HEK293 (cell line): ENCODE measurements around the gene TNNI3K.

Experiments used
- CTCF ChIA-PET: fragments of 350-600 bp; formaldehyde crosslinking; extraction: SDS; loops from one replicate; lab custom pipeline; 2021; ENCODE audit warnings: antibody characterized with exemption; lab: Yijun Ruan, JAX
- POLR2A ChIA-PET: fragments of 300-600 bp; formaldehyde crosslinking; extraction: SDS; loops from one replicate; lab custom pipeline; 2020; ENCODE audit warnings: antibody characterized with exemption, inconsistent platforms; lab: Yijun Ruan, JAX
- H3K27ac ChIP-seq: fragments of 200-500 bp; sonication (Bioruptor generic); 2 replicates; pipeline ENCODE4 v1.5.1; 2014; ENCODE audit warnings: low read depth, low read length, control low read depth, inconsistent platforms; ENCODE audit errors: extremely low read depth
- H3K36me3 ChIP-seq, 2 experiments: fragments of 200-500 bp in 1 of 2; sonication (Bioruptor generic) in 1 of 2; 1 replicate in 1 of 2; 2 replicates in 1 of 2; pipeline ENCODE4 v1.5.1; 2014 to 2017; ENCODE audit warnings: inconsistent platforms in 2 of 2, low read length in 2 of 2; ENCODE audit not compliant: control insufficient read depth in 2 of 2, insufficient read depth in 1 of 2
- H3K4me1 ChIP-seq: fragments of 200-500 bp; sonication (Bioruptor generic); 2 replicates; pipeline ENCODE4 v1.5.1; 2014; ENCODE audit warnings: mild to moderate bottlenecking, low read length, inconsistent platforms; ENCODE audit not compliant: control insufficient read depth, insufficient read depth
- H3K4me3 ChIP-seq: 2 replicates; pipeline ENCODE4 v1.5.1; 2011; ENCODE audit warnings: low read depth, mild to moderate bottlenecking, control low read depth, low read length, moderate library complexity
- H3K9me3 ChIP-seq: fragments of 200-500 bp; sonication (Bioruptor generic); 2 replicates; pipeline ENCODE4 v1.5.1; 2014; ENCODE audit warnings: low read depth, low read length, inconsistent platforms; ENCODE audit not compliant: control insufficient read depth, insufficient read depth
- FEZF1 ChIP-seq: fragments of 450-650 bp; formaldehyde crosslinking; IDR thresholded peaks from 2 replicates; pipeline ENCODE4 v1.5.1; 2016; ENCODE audit warnings: missing biosample characterization, missing genetic modification characterization
- HOXC10 ChIP-seq: sonication (generic); formaldehyde crosslinking; IDR thresholded peaks from 2 replicates; pipeline ENCODE4 v1.8.1; 2023; ENCODE audit warnings: mild to moderate bottlenecking, missing genetic modification reagents
- KLF10 ChIP-seq: fragments of 450-650 bp; IDR thresholded peaks from 2 replicates; pipeline ENCODE4 v1.5.1; 2018; ENCODE audit warnings: missing biosample characterization, mild to moderate bottlenecking, missing genetic modification characterization
- KLF9 ChIP-seq: fragments of 450-650 bp; formaldehyde crosslinking; IDR thresholded peaks from 2 replicates; pipeline ENCODE4 v1.5.1; 2016; ENCODE audit warnings: missing biosample characterization, missing genetic modification characterization, low read depth
- PRDM10 ChIP-seq: fragments of 450-650 bp; formaldehyde crosslinking; IDR thresholded peaks from 2 replicates; pipeline ENCODE4 v1.5.1; 2016; ENCODE audit warnings: missing biosample characterization, missing genetic modification characterization
- SALL2 ChIP-seq: fragments of 450-650 bp; formaldehyde crosslinking; IDR thresholded peaks from 2 replicates; pipeline ENCODE4 v1.5.0; 2017; ENCODE audit warnings: missing biosample characterization, mild to moderate bottlenecking, missing genetic modification characterization, borderline replicate concordance
- ZFP3 ChIP-seq: fragments of 450-650 bp; formaldehyde crosslinking; IDR thresholded peaks from 2 replicates; pipeline ENCODE4 v1.5.1; 2016; ENCODE audit warnings: low read depth, missing biosample characterization, missing genetic modification characterization
- ZNF175 ChIP-seq: fragments of 450-650 bp; formaldehyde crosslinking; IDR thresholded peaks from 2 replicates; pipeline ENCODE4 v1.5.1; 2016; ENCODE audit warnings: missing biosample characterization, missing genetic modification characterization
- ZNF2 ChIP-seq: fragments of 450-650 bp; formaldehyde crosslinking; IDR thresholded peaks from 2 replicates; pipeline ENCODE4 v1.5.1; 2016; ENCODE audit warnings: missing biosample characterization, missing genetic modification characterization
- ZNF23 ChIP-seq: fragments of 450-650 bp; formaldehyde crosslinking; IDR thresholded peaks from 2 replicates; pipeline ENCODE4 v1.5.1; 2016; ENCODE audit warnings: missing biosample characterization, missing genetic modification characterization, borderline replicate concordance
- ZNF274 ChIP-seq, 2 experiments: fragments of 200-500 bp in 1 of 2; fragments of 450-650 bp in 1 of 2; sonication (Bioruptor generic) in 1 of 2; formaldehyde crosslinking in 1 of 2; IDR thresholded peaks; 2 replicates each; pipeline versions ENCODE4 v1.5.1 to v1.6.1; 2014 to 2016; ENCODE audit warnings: borderline replicate concordance in 1 of 2, inconsistent platforms in 1 of 2, low read length in 1 of 2, missing biosample characterization in 1 of 2, missing genetic modification characterization in 1 of 2
- ZNF391 ChIP-seq: fragments of 450-650 bp; formaldehyde crosslinking; IDR thresholded peaks from 2 replicates; pipeline ENCODE4 v1.5.1; 2016; ENCODE audit warnings: low read depth, missing biosample characterization, missing genetic modification characterization, borderline replicate concordance
- ZNF423 ChIP-seq: fragments of 450-650 bp; formaldehyde crosslinking; IDR thresholded peaks from 2 replicates; pipeline ENCODE4 v1.5.1; 2016; ENCODE audit warnings: missing biosample characterization, missing genetic modification characterization
- ZNF501 ChIP-seq: fragments of 450-650 bp; formaldehyde crosslinking; IDR thresholded peaks from 2 replicates; pipeline ENCODE4 v1.5.1; 2016; ENCODE audit warnings: missing biosample characterization, missing genetic modification characterization
- ZNF555 ChIP-seq: fragments of 450-650 bp; formaldehyde crosslinking; conservative IDR thresholded peaks from 2 replicates; pipeline ENCODE4 v1.5.1; 2017; ENCODE audit warnings: missing biosample characterization, mild to moderate bottlenecking, missing genetic modification characterization, inconsistent platforms
- ZNF558 ChIP-seq: fragments of 450-650 bp; formaldehyde crosslinking; IDR thresholded peaks from 2 replicates; pipeline ENCODE4 v1.5.1; 2016; ENCODE audit warnings: missing biosample characterization, missing genetic modification characterization
- ZNF660 ChIP-seq: fragments of 450-650 bp; IDR thresholded peaks from 2 replicates; pipeline ENCODE4 v1.5.1; 2018; ENCODE audit warnings: missing biosample characterization, mild to moderate bottlenecking, missing genetic modification characterization
- ZNF747 ChIP-seq: fragments of 450-650 bp; formaldehyde crosslinking; IDR thresholded peaks from 2 replicates; pipeline ENCODE4 v1.5.1; 2016; ENCODE audit warnings: missing biosample characterization, missing genetic modification characterization
- ZNF792 ChIP-seq: fragments of 450-650 bp; formaldehyde crosslinking; IDR thresholded peaks from 2 replicates; pipeline ENCODE4 v1.5.1; 2016; ENCODE audit warnings: missing biosample characterization, missing genetic modification characterization
- ZNF843 ChIP-seq: fragments of 450-650 bp; formaldehyde crosslinking; IDR thresholded peaks from 2 replicates; pipeline ENCODE4 v1.5.1; 2016; ENCODE audit warnings: missing biosample characterization, missing genetic modification characterization
- TF ChIP-seq, protein P1 (sequence below): fragments of 450-650 bp; formaldehyde crosslinking; IDR thresholded peaks from 2 replicates; pipeline ENCODE4 v1.5.1; 2016; ENCODE audit warnings: missing biosample characterization, missing genetic modification characterization
- TF ChIP-seq, protein P2 (sequence below): fragments of 450-650 bp; formaldehyde crosslinking; IDR thresholded peaks from 2 replicates; pipeline ENCODE4 v1.5.1; 2017; ENCODE audit warnings: missing biosample characterization, missing genetic modification characterization

Gene TNNI3K

DNA sequence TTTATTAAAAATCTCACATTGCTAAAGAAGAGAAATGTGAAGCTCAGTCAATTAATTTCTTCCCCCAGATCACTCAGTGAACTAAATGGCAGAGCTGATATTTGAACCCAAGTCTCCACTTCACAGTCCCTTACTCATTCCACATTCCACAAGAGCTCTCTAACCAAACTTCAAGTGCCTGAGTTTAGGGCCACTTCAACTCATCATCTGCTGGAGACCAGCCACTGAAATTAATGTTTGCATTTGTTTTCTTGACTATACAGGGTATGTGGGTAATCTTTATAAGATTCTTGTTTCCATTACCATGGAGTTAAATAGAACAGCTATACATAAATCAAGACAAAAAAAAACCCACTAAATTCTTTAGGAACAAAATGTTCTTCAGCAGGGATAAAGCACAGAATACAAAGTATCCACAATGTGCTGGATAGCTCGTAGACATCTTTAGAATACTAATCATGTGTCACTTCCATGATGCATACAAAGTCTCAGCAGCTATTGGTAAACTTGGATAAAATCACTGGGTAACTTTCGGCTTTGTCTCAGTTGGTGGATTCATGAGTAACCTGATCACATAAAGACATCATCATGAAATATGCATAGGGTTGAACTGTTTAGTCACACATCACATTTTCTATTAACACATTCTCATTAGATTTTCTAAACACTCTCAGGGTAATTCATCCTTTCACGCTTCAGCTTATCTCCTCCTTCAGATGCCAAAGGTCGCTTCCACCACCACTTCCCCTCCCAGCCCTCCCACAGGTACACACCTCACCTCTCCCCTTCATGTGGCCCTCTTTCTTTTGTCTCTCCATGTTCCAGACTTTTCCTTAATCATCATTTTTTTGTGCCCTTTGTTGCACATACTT, 187.5 kb downstream of the TNNI3K start:
- TF ChIP-seq, protein P1, sequence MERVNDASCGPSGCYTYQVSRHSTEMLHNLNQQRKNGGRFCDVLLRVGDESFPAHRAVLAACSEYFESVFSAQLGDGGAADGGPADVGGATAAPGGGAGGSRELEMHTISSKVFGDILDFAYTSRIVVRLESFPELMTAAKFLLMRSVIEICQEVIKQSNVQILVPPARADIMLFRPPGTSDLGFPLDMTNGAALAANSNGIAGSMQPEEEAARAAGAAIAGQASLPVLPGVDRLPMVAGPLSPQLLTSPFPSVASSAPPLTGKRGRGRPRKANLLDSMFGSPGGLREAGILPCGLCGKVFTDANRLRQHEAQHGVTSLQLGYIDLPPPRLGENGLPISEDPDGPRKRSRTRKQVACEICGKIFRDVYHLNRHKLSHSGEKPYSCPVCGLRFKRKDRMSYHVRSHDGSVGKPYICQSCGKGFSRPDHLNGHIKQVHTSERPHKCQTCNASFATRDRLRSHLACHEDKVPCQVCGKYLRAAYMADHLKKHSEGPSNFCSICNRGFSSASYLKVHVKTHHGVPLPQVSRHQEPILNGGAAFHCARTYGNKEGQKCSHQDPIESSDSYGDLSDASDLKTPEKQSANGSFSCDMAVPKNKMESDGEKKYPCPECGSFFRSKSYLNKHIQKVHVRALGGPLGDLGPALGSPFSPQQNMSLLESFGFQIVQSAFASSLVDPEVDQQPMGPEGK (tag by site-specific recombination) = no peak
- TF ChIP-seq ZNF747 (tag by site-specific recombination) (no peak), KLF10 (tag by site-specific recombination) (no peak), ZNF555 (tag by site-specific recombination) (no peak), ZNF274 (IDR thresholded peaks at IDR 0.05; ENCODE audit: low read length) (no peak), ZNF274 (tag by site-specific recombination; IDR thresholded peaks at IDR 0.05; ENCODE audit: borderline replicate concordance) (no peak), ZFP3 (tag by site-specific recombination) (no peak), ZNF391 (tag by site-specific recombination) (no peak), ZNF843 (no peak), ZNF792 (tag by site-specific recombination) (no peak), SALL2 (tag by site-specific recombination) (no peak), ZNF501 (tag by site-specific recombination) (no peak), ZNF558 (tag by site-specific recombination) (no peak), ZNF423 (tag by site-specific recombination) (no peak)
- no peaks in the 10 kb centered on the region for H3K9me3 ChIP-seq
- ChIA-PET CTCF (no interaction called here), POLR2A (no interaction called here)
- H3K27ac ChIP-seq = no peak overlapping the region
- no peak overlapping the region for H3K4me3 ChIP-seq
- no peaks in the 10 kb centered on the region for H3K36me3 ChIP-seq
- H3K4me1 ChIP-seq = no peaks in the 10 kb centered on the region

DNA sequence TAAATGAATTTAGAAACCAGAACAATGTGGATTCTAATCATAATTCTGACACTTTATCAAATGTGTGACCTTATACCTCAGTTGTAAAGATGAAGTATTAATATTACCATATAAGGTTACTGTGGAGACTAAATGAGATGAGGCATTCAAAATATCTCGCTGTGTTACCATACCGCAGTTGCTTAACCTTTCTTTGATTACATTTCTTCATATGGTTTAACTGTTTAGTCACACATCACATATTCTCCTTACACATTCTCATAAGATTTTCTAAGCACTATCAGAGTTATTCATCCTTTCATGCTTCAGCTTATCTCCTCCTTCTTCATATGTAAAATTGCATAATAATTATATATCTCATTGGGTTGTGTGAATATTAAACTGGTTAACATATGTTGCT, 188.3 kb downstream of the TNNI3K start:
- Histone ChIP-seq H3K4me1 (no peaks in the 10 kb centered on the region), H3K4me3 (no peak overlapping the region), H3K9me3 (no peaks in the 10 kb centered on the region), H3K27ac (no peak overlapping the region), H3K36me3 (no peaks in the 10 kb centered on the region)
- CTCF ChIA-PET = interaction anchor here (0.7 kb wide), 1 partner anchor 51 kb away, joined by 3 read pairs; no protein-coding TSS in a partner anchor
- POLR2A ChIA-PET = no interaction called here
- TF ChIP-seq FEZF1 (tag by site-specific recombination) (no peak), ZNF175 (no peak), ZNF660 (no peak), ZNF23 (tag by site-specific recombination) (no peak), KLF9 (tag by site-specific recombination) (no peak), PRDM10 (tag by site-specific recombination) (no peak), HOXC10 (no peak), ZNF2 (tag by site-specific recombination) (no peak)
- TF ChIP-seq, protein P2, sequence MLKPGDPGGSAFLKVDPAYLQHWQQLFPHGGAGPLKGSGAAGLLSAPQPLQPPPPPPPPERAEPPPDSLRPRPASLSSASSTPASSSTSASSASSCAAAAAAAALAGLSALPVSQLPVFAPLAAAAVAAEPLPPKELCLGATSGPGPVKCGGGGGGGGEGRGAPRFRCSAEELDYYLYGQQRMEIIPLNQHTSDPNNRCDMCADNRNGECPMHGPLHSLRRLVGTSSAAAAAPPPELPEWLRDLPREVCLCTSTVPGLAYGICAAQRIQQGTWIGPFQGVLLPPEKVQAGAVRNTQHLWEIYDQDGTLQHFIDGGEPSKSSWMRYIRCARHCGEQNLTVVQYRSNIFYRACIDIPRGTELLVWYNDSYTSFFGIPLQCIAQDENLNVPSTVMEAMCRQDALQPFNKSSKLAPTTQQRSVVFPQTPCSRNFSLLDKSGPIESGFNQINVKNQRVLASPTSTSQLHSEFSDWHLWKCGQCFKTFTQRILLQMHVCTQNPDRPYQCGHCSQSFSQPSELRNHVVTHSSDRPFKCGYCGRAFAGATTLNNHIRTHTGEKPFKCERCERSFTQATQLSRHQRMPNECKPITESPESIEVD (tag by site-specific recombination) = no peak
